ENCODE results near the gene CACNA1A.

The CACNA1A gene

GRCh38 chr19:13220847-13221246, 285.4 kb downstream of the CACNA1A start:
- no peak for TF ChIP-seq CTCF (IDR thresholded peaks at IDR 0.05; ENCODE audit: insufficient read depth, missing control alignments)
- DNase-seq (ENCODE audit: insufficient read length, low spot score) (no peak), FAIRE-seq (no peak)

GRCh38 chr19:13215572-13216380, 290.5 kb downstream of the CACNA1A start:
- TF ChIP-seq CTCF (IDR thresholded peaks at IDR 0.05; ENCODE audit: insufficient read depth, missing control alignments), result no peak
- DNase-seq (ENCODE audit: insufficient read length, low spot score), result no peak
- FAIRE-seq, result no peak

GRCh38 chr19:13214036-13214730, 292.1 kb downstream of the CACNA1A start:
- TF ChIP-seq CTCF (IDR thresholded peaks at IDR 0.05; ENCODE audit: insufficient read depth, missing control alignments), result no peak
- no peak for DNase-seq (ENCODE audit: insufficient read length, low spot score)
- FAIRE-seq, result no peak

- peak; percentile 49 for TF ChIP-seq CTCF (IDR thresholded peaks at IDR 0.05; ENCODE audit: insufficient read depth, missing control alignments)
- FAIRE-seq (no peak), DNase-seq (ENCODE audit: insufficient read length, low spot score) (no peak)
Observed at GRCh38 chr19:13212759-13213330, 293.4 kb downstream of the CACNA1A start.

GRCh38 chr19:13211426-13212308, 294.6 kb downstream of the CACNA1A start:
- TF ChIP-seq CTCF (IDR thresholded peaks at IDR 0.05; ENCODE audit: insufficient read depth, missing control alignments), result no peak
- FAIRE-seq, result no peak
- DNase-seq (ENCODE audit: insufficient read length, low spot score), result no peak

GRCh38 chr19:13210941-13211340, 295.3 kb downstream of the CACNA1A start:
- DNase-seq (ENCODE audit: insufficient read length, low spot score) (no peak), FAIRE-seq (no peak)
- no peak for TF ChIP-seq CTCF (IDR thresholded peaks at IDR 0.05; ENCODE audit: insufficient read depth, missing control alignments)

Data from D721Med (cell line).